Panc1 (cell line): ENCODE results near the gene UST. TPM values are rescaled to one million over a fixed set of nuclear protein-coding genes. Genes with fewer than 3 reads are reported as not detected.

ENCODE experiments used
- ATAC-seq: fragments of 200-7000 bp; cut with Tn5 transposase; 2 replicates; pipeline ENCODE4 v1.9.1; 2020; ENCODE audit warnings: mild to moderate bottlenecking, moderate library complexity
- BruUV-seq: library from RNA; stranded (reverse); fragments of 400-500 nt; replicated peaks from 2 replicates; lab custom pipeline; 2021; lab: Mats Ljungman, UMichigan
- CTCF ChIA-PET: fragments of 300-600 bp; sonication (Branson Sonifier 250); formaldehyde crosslinking; loops from one replicate; lab custom pipeline; 2022; ENCODE audit warnings: antibody characterized with exemption; lab: Charles Lee
- POLR2A ChIA-PET: fragments of 300-600 bp; sonication (Branson Sonifier 250); formaldehyde crosslinking; loops from one replicate; lab custom pipeline; 2022; ENCODE audit warnings: antibody characterized with exemption; lab: Charles Lee
- DNase-seq: peaks from one replicate; pipeline ENCODE4 v3.0.0-alpha.2; 2010; ENCODE audit warnings: low read depth, low spot score
- H3K27ac ChIP-seq: 2 replicates; pipeline ENCODE4 v1.5.1; 2011; ENCODE audit warnings: mild to moderate bottlenecking, low read length, inconsistent platforms
- H3K27me3 ChIP-seq: fragments of 200-500 bp; sonication (Bioruptor generic); 2 replicates; pipeline ENCODE4 v1.6.0; 2014; ENCODE audit warnings: low read length, inconsistent platforms; ENCODE audit not compliant: control insufficient read depth, insufficient read depth
- H3K36me3 ChIP-seq: fragments of 200-500 bp; sonication (Bioruptor generic); 2 replicates; pipeline ENCODE4 v1.5.1; 2014; ENCODE audit warnings: inconsistent platforms, mild to moderate bottlenecking, low read length, moderate library complexity; ENCODE audit not compliant: control insufficient read depth, insufficient read depth
- H3K4me1 ChIP-seq: 2 replicates; pipeline ENCODE4 v1.5.1; 2011; ENCODE audit warnings: inconsistent platforms, mild to moderate bottlenecking, low read length, moderate library complexity; ENCODE audit not compliant: control insufficient read depth, insufficient read depth
- H3K4me3 ChIP-seq, 2 experiments: 2 replicates each; pipeline ENCODE4 v1.5.1; 2011 to 2012; ENCODE audit warnings: low read depth in 2 of 2, low read length in 2 of 2, mild to moderate bottlenecking in 2 of 2, inconsistent platforms in 1 of 2, moderate library complexity in 1 of 2
- H3K9me3 ChIP-seq: fragments of 200-500 bp; sonication (Bioruptor generic); 2 replicates; pipeline ENCODE4 v1.5.1; 2014; ENCODE audit warnings: low read depth, mild to moderate bottlenecking, inconsistent platforms, low read length, moderate library complexity; ENCODE audit not compliant: control insufficient read depth, insufficient read depth
- POLR2AphosphoS5 ChIP-seq: IDR thresholded peaks from 2 replicates; pipeline ENCODE4 v1.6.1; 2012; ENCODE audit warnings: mild to moderate bottlenecking, low read depth, low read length, moderate library complexity
- SIN3A ChIP-seq: IDR thresholded peaks from 2 replicates; pipeline ENCODE4 v1.6.1; 2012; ENCODE audit warnings: low read depth, mild to moderate bottlenecking, low read length, moderate library complexity, borderline replicate concordance; ENCODE audit not compliant: insufficient read depth
- TCF7L2 ChIP-seq: IDR thresholded peaks from 2 replicates; pipeline ENCODE4 v1.6.1; 2011; ENCODE audit warnings: mild to moderate bottlenecking, low read depth, low read length, inconsistent platforms
- in situ Hi-C: cut with HindIII; loops from 2 replicates; pipeline ENCODE4 v1.10.0; 2016; ENCODE audit warnings: low sequenced_read_pairs, low pct_unique_long_range_greater_than_20kb
- intact Hi-C: fragments of 100-400 bp; cut with micrococcal nuclease; formaldehyde crosslinking; loops from one replicate; pipeline ENCODE4 v1.10.0; 2022; ENCODE audit not compliant: unreplicated experiment
- total RNA-seq: library from RNA; stranded (reverse); gene quantifications from one replicate; pipeline ENCODE4 v1.2.1, GENCODE V29; 2021; ENCODE audit not compliant: unreplicated experiment
- TF ChIP-seq, protein P1 (sequence below): fragments of 450-650 bp; IDR thresholded peaks from 2 replicates; pipeline ENCODE4 v1.5.1; 2017; ENCODE audit warnings: mild to moderate bottlenecking
- TF ChIP-seq, protein P2 (sequence below), 2 experiments: IDR thresholded peaks; 2 replicates each; pipeline ENCODE4 v1.6.1; 2011 to 2012; ENCODE audit warnings: low read depth in 2 of 2, control low read depth in 1 of 2, low read length in 1 of 2, mild to moderate bottlenecking in 1 of 2, moderate library complexity in 1 of 2; ENCODE audit not compliant: insufficient read depth in 1 of 2

The UST gene
- total RNA-seq, 1 experiment from 2014 or later = 0.15 TPM

DNA sequence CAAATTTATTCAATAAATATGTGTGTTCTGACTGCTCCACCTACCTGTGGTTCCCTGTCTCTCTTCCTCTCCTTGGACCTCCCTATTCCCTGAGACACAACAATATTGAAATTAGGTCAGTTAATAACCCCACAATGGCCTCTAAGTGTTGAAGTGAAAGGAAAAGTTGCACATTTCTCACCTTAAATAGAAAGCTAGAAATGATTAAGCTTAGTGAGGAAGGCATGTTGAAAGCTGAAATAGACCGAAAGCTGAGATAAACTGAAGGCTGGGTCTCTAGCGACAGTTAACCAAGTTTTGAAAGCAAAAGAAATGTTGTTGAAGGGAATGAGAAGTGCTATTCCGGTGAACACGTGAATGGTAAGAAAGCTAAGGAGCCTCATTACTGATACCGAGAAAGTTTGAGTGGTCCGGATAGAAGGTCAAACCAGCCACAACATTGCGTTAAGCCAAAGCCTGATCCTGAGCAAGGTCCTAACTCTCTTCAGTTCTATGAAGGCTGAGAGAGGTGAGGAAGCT lies 34.1 kb downstream of the UST start:
- in situ Hi-C loops = no loop called here
- BruUV-seq = no TSS peak
- TF ChIP-seq TCF7L2 = no peak
- TF ChIP-seq POLR2AphosphoS5 = no peak
- TF ChIP-seq, protein P1, sequence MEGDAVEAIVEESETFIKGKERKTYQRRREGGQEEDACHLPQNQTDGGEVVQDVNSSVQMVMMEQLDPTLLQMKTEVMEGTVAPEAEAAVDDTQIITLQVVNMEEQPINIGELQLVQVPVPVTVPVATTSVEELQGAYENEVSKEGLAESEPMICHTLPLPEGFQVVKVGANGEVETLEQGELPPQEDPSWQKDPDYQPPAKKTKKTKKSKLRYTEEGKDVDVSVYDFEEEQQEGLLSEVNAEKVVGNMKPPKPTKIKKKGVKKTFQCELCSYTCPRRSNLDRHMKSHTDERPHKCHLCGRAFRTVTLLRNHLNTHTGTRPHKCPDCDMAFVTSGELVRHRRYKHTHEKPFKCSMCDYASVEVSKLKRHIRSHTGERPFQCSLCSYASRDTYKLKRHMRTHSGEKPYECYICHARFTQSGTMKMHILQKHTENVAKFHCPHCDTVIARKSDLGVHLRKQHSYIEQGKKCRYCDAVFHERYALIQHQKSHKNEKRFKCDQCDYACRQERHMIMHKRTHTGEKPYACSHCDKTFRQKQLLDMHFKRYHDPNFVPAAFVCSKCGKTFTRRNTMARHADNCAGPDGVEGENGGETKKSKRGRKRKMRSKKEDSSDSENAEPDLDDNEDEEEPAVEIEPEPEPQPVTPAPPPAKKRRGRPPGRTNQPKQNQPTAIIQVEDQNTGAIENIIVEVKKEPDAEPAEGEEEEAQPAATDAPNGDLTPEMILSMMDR = no peak
- no peak for TF ChIP-seq SIN3A
- TF ChIP-seq, protein P2, sequence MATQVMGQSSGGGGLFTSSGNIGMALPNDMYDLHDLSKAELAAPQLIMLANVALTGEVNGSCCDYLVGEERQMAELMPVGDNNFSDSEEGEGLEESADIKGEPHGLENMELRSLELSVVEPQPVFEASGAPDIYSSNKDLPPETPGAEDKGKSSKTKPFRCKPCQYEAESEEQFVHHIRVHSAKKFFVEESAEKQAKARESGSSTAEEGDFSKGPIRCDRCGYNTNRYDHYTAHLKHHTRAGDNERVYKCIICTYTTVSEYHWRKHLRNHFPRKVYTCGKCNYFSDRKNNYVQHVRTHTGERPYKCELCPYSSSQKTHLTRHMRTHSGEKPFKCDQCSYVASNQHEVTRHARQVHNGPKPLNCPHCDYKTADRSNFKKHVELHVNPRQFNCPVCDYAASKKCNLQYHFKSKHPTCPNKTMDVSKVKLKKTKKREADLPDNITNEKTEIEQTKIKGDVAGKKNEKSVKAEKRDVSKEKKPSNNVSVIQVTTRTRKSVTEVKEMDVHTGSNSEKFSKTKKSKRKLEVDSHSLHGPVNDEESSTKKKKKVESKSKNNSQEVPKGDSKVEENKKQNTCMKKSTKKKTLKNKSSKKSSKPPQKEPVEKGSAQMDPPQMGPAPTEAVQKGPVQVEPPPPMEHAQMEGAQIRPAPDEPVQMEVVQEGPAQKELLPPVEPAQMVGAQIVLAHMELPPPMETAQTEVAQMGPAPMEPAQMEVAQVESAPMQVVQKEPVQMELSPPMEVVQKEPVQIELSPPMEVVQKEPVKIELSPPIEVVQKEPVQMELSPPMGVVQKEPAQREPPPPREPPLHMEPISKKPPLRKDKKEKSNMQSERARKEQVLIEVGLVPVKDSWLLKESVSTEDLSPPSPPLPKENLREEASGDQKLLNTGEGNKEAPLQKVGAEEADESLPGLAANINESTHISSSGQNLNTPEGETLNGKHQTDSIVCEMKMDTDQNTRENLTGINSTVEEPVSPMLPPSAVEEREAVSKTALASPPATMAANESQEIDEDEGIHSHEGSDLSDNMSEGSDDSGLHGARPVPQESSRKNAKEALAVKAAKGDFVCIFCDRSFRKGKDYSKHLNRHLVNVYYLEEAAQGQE (IDR thresholded peaks at IDR 0.05; ENCODE audit: insufficient read depth in 1 of 2, low read depth in 2 of 2, low read length in 1 of 2) = no peak
- DNase-seq (no peak), ATAC-seq (no peak)
- ChIA-PET CTCF (interaction anchor here (0.6 kb wide), 1 partner anchor 303 kb away, joined by 6 read pairs; no protein-coding TSS in a partner anchor), POLR2A (no interaction called here)
- H3K4me1 ChIP-seq = no peaks in the 10 kb centered on the region
- intact Hi-C loops = no loop called here
- no peak overlapping the region for H3K4me3 ChIP-seq
- no peak overlapping the region for H3K27ac ChIP-seq
- H3K9me3 ChIP-seq = no peaks in the 10 kb centered on the region
- no peaks in the 10 kb centered on the region for H3K27me3 ChIP-seq
- no peaks in the 10 kb centered on the region for H3K36me3 ChIP-seq

DNA sequence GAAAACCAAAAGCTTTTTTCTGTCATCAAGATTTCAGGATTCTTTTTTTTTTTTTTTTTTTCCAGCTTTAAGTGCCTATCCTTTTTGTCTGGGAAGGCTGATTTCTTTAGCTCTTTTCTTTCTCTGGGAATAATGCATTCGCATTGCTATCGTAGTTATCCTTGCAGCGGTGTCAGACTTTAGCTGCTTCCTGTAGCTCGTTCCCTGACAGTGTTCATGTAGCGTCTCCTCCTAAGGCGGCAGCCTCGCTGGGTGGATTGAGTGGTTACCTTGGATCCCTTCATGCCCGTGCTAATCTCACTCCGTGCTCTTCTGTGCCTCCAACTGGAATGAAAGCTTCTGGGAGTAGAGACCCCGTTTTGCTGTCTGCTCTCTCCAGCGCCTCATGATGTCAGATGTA lies 43.1 kb downstream of the UST start:
- no peak overlapping the region for H3K4me3 ChIP-seq
- DNase-seq = no peak
- H3K27ac ChIP-seq = no peak overlapping the region
- intact Hi-C loops = no loop called here
- POLR2A ChIA-PET = no interaction called here
- TF ChIP-seq SIN3A (no peak), POLR2AphosphoS5 (no peak), TCF7L2 (no peak)
- TF ChIP-seq, protein P1 = no peak
- TF ChIP-seq, protein P2 (IDR thresholded peaks at IDR 0.05; ENCODE audit: insufficient read depth in 1 of 2, low read depth in 2 of 2, low read length in 1 of 2) = no peak
- no peak for ATAC-seq
- no peaks in the 10 kb centered on the region for H3K4me1 ChIP-seq
- BruUV-seq = no TSS peak
- H3K9me3 ChIP-seq = no peaks in the 10 kb centered on the region
- H3K27me3 ChIP-seq = no peaks in the 10 kb centered on the region; the same call in 1 of the 2 replicates
- CTCF ChIA-PET = interaction anchor here (0.5 kb wide), 1 partner anchor 236 kb away, joined by 10 read pairs; no protein-coding TSS in a partner anchor
- no peaks in the 10 kb centered on the region for H3K36me3 ChIP-seq
- in situ Hi-C loops = no loop called here
